ENCODE measurements around the gene KRT72. TPM values are rescaled to one million over a fixed set of nuclear protein-coding genes. Genes with fewer than 3 reads are reported as not detected.

KRT72 gene
- polyA plus RNA-seq, 1 donor from 2014 or later = not detected

GRCh38 chr12:52575948-52576347 is 25.3 kb downstream of the KRT72 start:
- no peaks in the 10 kb centered on the region for H3K36me3 ChIP-seq (ENCODE audit: insufficient read depth, low read length)
- no peaks in the 10 kb centered on the region for H4K20me1 ChIP-seq (ENCODE audit: insufficient read depth)
- H2AFZ ChIP-seq (ENCODE audit: low read depth, low read length) = no peak overlapping the region
- H3K9me3 ChIP-seq (ENCODE audit: low read length) = no peaks in the 10 kb centered on the region
- H3K9ac ChIP-seq (ENCODE audit: low read length) = no peak overlapping the region
- TF ChIP-seq, protein P1, sequence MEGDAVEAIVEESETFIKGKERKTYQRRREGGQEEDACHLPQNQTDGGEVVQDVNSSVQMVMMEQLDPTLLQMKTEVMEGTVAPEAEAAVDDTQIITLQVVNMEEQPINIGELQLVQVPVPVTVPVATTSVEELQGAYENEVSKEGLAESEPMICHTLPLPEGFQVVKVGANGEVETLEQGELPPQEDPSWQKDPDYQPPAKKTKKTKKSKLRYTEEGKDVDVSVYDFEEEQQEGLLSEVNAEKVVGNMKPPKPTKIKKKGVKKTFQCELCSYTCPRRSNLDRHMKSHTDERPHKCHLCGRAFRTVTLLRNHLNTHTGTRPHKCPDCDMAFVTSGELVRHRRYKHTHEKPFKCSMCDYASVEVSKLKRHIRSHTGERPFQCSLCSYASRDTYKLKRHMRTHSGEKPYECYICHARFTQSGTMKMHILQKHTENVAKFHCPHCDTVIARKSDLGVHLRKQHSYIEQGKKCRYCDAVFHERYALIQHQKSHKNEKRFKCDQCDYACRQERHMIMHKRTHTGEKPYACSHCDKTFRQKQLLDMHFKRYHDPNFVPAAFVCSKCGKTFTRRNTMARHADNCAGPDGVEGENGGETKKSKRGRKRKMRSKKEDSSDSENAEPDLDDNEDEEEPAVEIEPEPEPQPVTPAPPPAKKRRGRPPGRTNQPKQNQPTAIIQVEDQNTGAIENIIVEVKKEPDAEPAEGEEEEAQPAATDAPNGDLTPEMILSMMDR (IDR thresholded peaks at IDR 0.05; ENCODE audit: poor library complexity, severe bottlenecking) = no peak
- TF ChIP-seq MXI1 (conservative IDR thresholded peaks at IDR 0.05; ENCODE audit: poor library complexity, severe bottlenecking) (no peak), EZH2 (IDR thresholded peaks at IDR 0.05; ENCODE audit: borderline replicate concordance, insufficient read depth, low read length, poor library complexity, severe bottlenecking) (no peak), EP300 (conservative IDR thresholded peaks at IDR 0.05; ENCODE audit: poor library complexity, severe bottlenecking) (no peak), TAF1 (IDR thresholded peaks at IDR 0.05; ENCODE audit: low read depth) (no peak), POLR2AphosphoS5 (IDR thresholded peaks at IDR 0.05) (no peak), RAD21 (conservative IDR thresholded peaks at IDR 0.05) (no peak), SMC3 (conservative IDR thresholded peaks at IDR 0.05; ENCODE audit: poor library complexity) (no peak)
- TF ChIP-seq, protein P2, sequence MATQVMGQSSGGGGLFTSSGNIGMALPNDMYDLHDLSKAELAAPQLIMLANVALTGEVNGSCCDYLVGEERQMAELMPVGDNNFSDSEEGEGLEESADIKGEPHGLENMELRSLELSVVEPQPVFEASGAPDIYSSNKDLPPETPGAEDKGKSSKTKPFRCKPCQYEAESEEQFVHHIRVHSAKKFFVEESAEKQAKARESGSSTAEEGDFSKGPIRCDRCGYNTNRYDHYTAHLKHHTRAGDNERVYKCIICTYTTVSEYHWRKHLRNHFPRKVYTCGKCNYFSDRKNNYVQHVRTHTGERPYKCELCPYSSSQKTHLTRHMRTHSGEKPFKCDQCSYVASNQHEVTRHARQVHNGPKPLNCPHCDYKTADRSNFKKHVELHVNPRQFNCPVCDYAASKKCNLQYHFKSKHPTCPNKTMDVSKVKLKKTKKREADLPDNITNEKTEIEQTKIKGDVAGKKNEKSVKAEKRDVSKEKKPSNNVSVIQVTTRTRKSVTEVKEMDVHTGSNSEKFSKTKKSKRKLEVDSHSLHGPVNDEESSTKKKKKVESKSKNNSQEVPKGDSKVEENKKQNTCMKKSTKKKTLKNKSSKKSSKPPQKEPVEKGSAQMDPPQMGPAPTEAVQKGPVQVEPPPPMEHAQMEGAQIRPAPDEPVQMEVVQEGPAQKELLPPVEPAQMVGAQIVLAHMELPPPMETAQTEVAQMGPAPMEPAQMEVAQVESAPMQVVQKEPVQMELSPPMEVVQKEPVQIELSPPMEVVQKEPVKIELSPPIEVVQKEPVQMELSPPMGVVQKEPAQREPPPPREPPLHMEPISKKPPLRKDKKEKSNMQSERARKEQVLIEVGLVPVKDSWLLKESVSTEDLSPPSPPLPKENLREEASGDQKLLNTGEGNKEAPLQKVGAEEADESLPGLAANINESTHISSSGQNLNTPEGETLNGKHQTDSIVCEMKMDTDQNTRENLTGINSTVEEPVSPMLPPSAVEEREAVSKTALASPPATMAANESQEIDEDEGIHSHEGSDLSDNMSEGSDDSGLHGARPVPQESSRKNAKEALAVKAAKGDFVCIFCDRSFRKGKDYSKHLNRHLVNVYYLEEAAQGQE (IDR thresholded peaks at IDR 0.05; ENCODE audit: borderline replicate concordance) = no peak
- no peaks in the 10 kb centered on the region for H3K79me2 ChIP-seq (replicated peaks; ENCODE audit: insufficient read depth, low read length)
- no peaks in the 10 kb centered on the region for H3K9me2 ChIP-seq (ENCODE audit: insufficient read depth, low read length)
- no peaks in the 10 kb centered on the region for H3F3A ChIP-seq (ENCODE audit: insufficient read depth, low read length, poor library complexity, severe bottlenecking)
- H3K4me2 ChIP-seq (ENCODE audit: low read length) = no peak overlapping the region
- no peak overlapping the region for H3K4me3 ChIP-seq (ENCODE audit: low read length)
- H3K27ac ChIP-seq (ENCODE audit: low read length) = no peak overlapping the region
- no peaks in the 10 kb centered on the region for H3K27me3 ChIP-seq (ENCODE audit: insufficient read depth, low read depth, low read length)

DNA sequence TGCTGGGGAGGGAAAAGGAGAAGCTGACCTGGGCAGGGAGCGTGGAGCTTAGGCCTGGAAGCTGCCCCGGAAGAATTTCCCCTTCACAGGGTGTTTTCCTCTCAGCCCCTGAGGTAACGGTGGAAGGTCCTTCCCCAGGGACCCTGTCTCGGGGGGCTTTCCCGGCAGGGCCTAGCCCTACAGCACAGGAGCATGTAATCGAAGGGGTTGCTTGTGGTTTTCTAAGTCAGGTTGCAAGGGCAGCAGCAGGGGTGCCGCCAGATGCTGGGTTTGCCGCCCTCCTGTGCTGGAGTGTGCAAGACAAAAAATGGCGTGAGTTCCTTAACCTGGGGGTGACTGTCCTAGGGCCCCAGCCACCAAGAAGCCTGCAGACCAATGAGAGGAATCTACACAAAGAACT is 26.0 kb downstream of the KRT72 start:
- H3K36me3 ChIP-seq (ENCODE audit: insufficient read depth, low read length) = no peaks in the 10 kb centered on the region
- no peaks in the 10 kb centered on the region for H4K20me1 ChIP-seq (ENCODE audit: insufficient read depth)
- TF ChIP-seq, protein P2 (IDR thresholded peaks at IDR 0.05; ENCODE audit: borderline replicate concordance) = no peak
- TF ChIP-seq EP300 (conservative IDR thresholded peaks at IDR 0.05; ENCODE audit: poor library complexity, severe bottlenecking) = no peak
- TF ChIP-seq RAD21 (conservative IDR thresholded peaks at IDR 0.05) = no peak
- no peak for TF ChIP-seq POLR2AphosphoS5 (IDR thresholded peaks at IDR 0.05)
- TF ChIP-seq SMC3 (conservative IDR thresholded peaks at IDR 0.05; ENCODE audit: poor library complexity) = no peak
- TF ChIP-seq, protein P1 (IDR thresholded peaks at IDR 0.05; ENCODE audit: poor library complexity, severe bottlenecking) = no peak
- no peak for TF ChIP-seq MXI1 (conservative IDR thresholded peaks at IDR 0.05; ENCODE audit: poor library complexity, severe bottlenecking)
- TF ChIP-seq TAF1 (IDR thresholded peaks at IDR 0.05; ENCODE audit: low read depth) = no peak
- TF ChIP-seq EZH2 (IDR thresholded peaks at IDR 0.05; ENCODE audit: borderline replicate concordance, insufficient read depth, low read length, poor library complexity, severe bottlenecking) = no peak
- no peaks in the 10 kb centered on the region for H3K27me3 ChIP-seq (ENCODE audit: insufficient read depth, low read depth, low read length)
- no peaks in the 10 kb centered on the region for H3K9me3 ChIP-seq (ENCODE audit: low read length)
- H3F3A ChIP-seq (ENCODE audit: insufficient read depth, low read length, poor library complexity, severe bottlenecking) = no peaks in the 10 kb centered on the region
- H3K4me2 ChIP-seq (ENCODE audit: low read length) = no peak overlapping the region
- H3K27ac ChIP-seq (ENCODE audit: low read length) = no peak overlapping the region
- no peak overlapping the region for H3K4me3 ChIP-seq (ENCODE audit: low read length)
- no peaks in the 10 kb centered on the region for H3K9me2 ChIP-seq (ENCODE audit: insufficient read depth, low read length)
- H3K9ac ChIP-seq (ENCODE audit: low read length) = no peak overlapping the region
- H3K79me2 ChIP-seq (replicated peaks; ENCODE audit: insufficient read depth, low read length) = no peaks in the 10 kb centered on the region
- H2AFZ ChIP-seq (ENCODE audit: low read depth, low read length) = no peak overlapping the region
